ENCODE results near the gene PLPPR1.

Gene PLPPR1

GRCh38 chr9:101265261-101265660, 236.7 kb downstream of the PLPPR1 start:
- no peaks in the 10 kb centered on the region for H3K4me1 ChIP-seq (ENCODE audit: low read depth, poor library complexity, severe bottlenecking)
- H4K20me1 ChIP-seq (ENCODE audit: insufficient read depth): no peaks in the 10 kb centered on the region
- no peak overlapping the region for H3K27ac ChIP-seq
- H3K4me2 ChIP-seq: no peak overlapping the region
- H2AFZ ChIP-seq (ENCODE audit: low read depth): no peak overlapping the region
- no peaks in the 10 kb centered on the region for H3K27me3 ChIP-seq (ENCODE audit: insufficient read depth, low read depth)
- no peaks in the 10 kb centered on the region for H3K36me3 ChIP-seq (ENCODE audit: insufficient read depth)
- no peak overlapping the region for H3K4me3 ChIP-seq (IDR thresholded peaks at IDR 0.05; ENCODE audit: insufficient read depth, low read depth, low read length)
- TF ChIP-seq CTCF (conservative IDR thresholded peaks at IDR 0.05; ENCODE audit: low read depth, low read length): no peak
- no peaks in the 10 kb centered on the region for H3K79me2 ChIP-seq (ENCODE audit: insufficient read depth, low read depth)
- H3K9ac ChIP-seq: no peak overlapping the region

GRCh38 chr9:101268426-101268825, 239.9 kb downstream of the PLPPR1 start:
- H3K4me2 ChIP-seq: no peak overlapping the region
- H3K4me3 ChIP-seq (IDR thresholded peaks at IDR 0.05; ENCODE audit: insufficient read depth, low read depth, low read length): no peak overlapping the region
- H3K27ac ChIP-seq: no peak overlapping the region
- no peak overlapping the region for H3K9ac ChIP-seq
- H2AFZ ChIP-seq (ENCODE audit: low read depth): no peak overlapping the region
- TF ChIP-seq CTCF (conservative IDR thresholded peaks at IDR 0.05; ENCODE audit: low read depth, low read length): no peak
- H3K4me1 ChIP-seq (ENCODE audit: low read depth, poor library complexity, severe bottlenecking): no peaks in the 10 kb centered on the region
- H4K20me1 ChIP-seq (ENCODE audit: insufficient read depth): no peaks in the 10 kb centered on the region
- no peaks in the 10 kb centered on the region for H3K36me3 ChIP-seq (ENCODE audit: insufficient read depth)
- no peaks in the 10 kb centered on the region for H3K27me3 ChIP-seq (ENCODE audit: insufficient read depth, low read depth)
- H3K79me2 ChIP-seq (ENCODE audit: insufficient read depth, low read depth): no peaks in the 10 kb centered on the region

GRCh38 chr9:101269591-101270283, 241.2 kb downstream of the PLPPR1 start:
- Histone ChIP-seq H3K27ac (no peak overlapping the region), H3K79me2 (ENCODE audit: insufficient read depth, low read depth) (no peaks in the 10 kb centered on the region), H4K20me1 (ENCODE audit: insufficient read depth) (no peaks in the 10 kb centered on the region), H2AFZ (ENCODE audit: low read depth) (no peak overlapping the region), H3K36me3 (ENCODE audit: insufficient read depth) (no peaks in the 10 kb centered on the region), H3K4me3 (IDR thresholded peaks at IDR 0.05; ENCODE audit: insufficient read depth, low read depth, low read length) (no peak overlapping the region), H3K4me1 (ENCODE audit: low read depth, poor library complexity, severe bottlenecking) (no peaks in the 10 kb centered on the region), H3K27me3 (ENCODE audit: insufficient read depth, low read depth) (no peaks in the 10 kb centered on the region), H3K9ac (no peak overlapping the region), H3K4me2 (no peak overlapping the region)
- TF ChIP-seq CTCF (conservative IDR thresholded peaks at IDR 0.05; ENCODE audit: low read depth, low read length): no peak

DNA sequence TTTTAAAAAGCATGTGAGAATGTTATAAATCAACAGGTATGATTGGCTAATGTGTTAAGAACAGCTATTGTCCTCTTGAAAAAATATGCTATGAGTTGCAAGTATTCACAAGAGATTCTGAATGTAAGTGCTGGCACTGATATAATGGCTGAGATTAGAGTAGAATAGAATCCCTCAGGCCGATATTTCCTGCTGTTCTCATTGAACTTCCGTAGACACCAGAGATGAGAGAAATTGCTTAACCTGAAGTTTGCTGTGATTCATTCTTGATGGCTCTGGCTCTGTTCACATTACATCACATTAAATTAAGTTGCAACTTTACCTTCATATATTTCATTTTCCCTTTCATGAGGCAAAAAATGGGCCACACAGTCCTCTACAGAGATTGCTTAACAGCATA, 241.8 kb downstream of the PLPPR1 start:
- Histone ChIP-seq H3K36me3 (ENCODE audit: insufficient read depth) (no peaks in the 10 kb centered on the region), H3K79me2 (ENCODE audit: insufficient read depth, low read depth) (no peaks in the 10 kb centered on the region), H3K4me2 (no peak overlapping the region), H4K20me1 (ENCODE audit: insufficient read depth) (no peaks in the 10 kb centered on the region), H3K4me1 (ENCODE audit: low read depth, poor library complexity, severe bottlenecking) (no peaks in the 10 kb centered on the region), H3K27ac (no peak overlapping the region), H3K27me3 (ENCODE audit: insufficient read depth, low read depth) (no peaks in the 10 kb centered on the region), H3K9ac (no peak overlapping the region), H2AFZ (ENCODE audit: low read depth) (no peak overlapping the region), H3K4me3 (IDR thresholded peaks at IDR 0.05; ENCODE audit: insufficient read depth, low read depth, low read length) (no peak overlapping the region)
- TF ChIP-seq CTCF (conservative IDR thresholded peaks at IDR 0.05; ENCODE audit: low read depth, low read length): no peak
